ENCODE measurements around the gene TMEM259.

- TF ChIP-seq GATA2 (IDR thresholded peaks at IDR 0.05; ENCODE audit: low read depth, low read length) (no peak), GATA3 (IDR thresholded peaks at IDR 0.05; ENCODE audit: low read depth, low read length) (no peak)
These were observed 6.5 kb downstream of the TMEM259 start for GRCh38 chr19:1014161-1015060.
